CD14-positive monocyte (primary cell): ENCODE measurements around the gene TMEM273. TPM values are rescaled to one million over a fixed set of nuclear protein-coding genes. Genes with fewer than 3 reads are reported as not detected.

Experiments
- DNase-seq, 3 donors: peaks; one replicate each; pipeline ENCODE4 v3.0.0-alpha.2; 2011 to 2022
- H2AFZ ChIP-seq: 2 replicates; pipeline ENCODE4 v1.6.0; 2012; ENCODE audit warnings: mild to moderate bottlenecking, low read depth, low read length, inconsistent platforms; ENCODE audit not compliant: insufficient read depth, poor library complexity, severe bottlenecking
- H3K27ac ChIP-seq, 2 donors: 1 replicate in 1 of 2; 2 replicates in 1 of 2; pipeline ENCODE4 v1.5.1; 2012 to 2013; ENCODE audit warnings: low read length in 2 of 2, control low read depth in 1 of 2, inconsistent platforms in 1 of 2, low read depth in 1 of 2, mild to moderate bottlenecking in 1 of 2
- H3K27me3 ChIP-seq, 2 donors: one replicate each; pipeline versions ENCODE4 v1.6.0 to v1.6.1; 2011 to 2013; ENCODE audit warnings: low read length in 2 of 2; ENCODE audit not compliant: control insufficient read depth in 2 of 2, insufficient read depth in 2 of 2
- H3K36me3 ChIP-seq, 2 donors: replicated peaks in 1 of 2; 1 replicate in 1 of 2; 2 replicates in 1 of 2; pipeline versions ENCODE4 v1.5.1 to v1.6.1; 2012 to 2013; ENCODE audit warnings: low read length in 2 of 2, control low read depth in 1 of 2, inconsistent platforms in 1 of 2, mild to moderate bottlenecking in 1 of 2; ENCODE audit not compliant: insufficient read depth in 2 of 2, control insufficient read depth in 1 of 2
- H3K4me1 ChIP-seq, 2 donors: 1 replicate in 1 of 2; 2 replicates in 1 of 2; pipeline versions ENCODE4 v1.5.1 to v1.6.1; 2012 to 2013; ENCODE audit warnings: low read length in 2 of 2, control low read depth in 1 of 2, inconsistent platforms in 1 of 2, mild to moderate bottlenecking in 1 of 2, moderate library complexity in 1 of 2; ENCODE audit not compliant: insufficient read depth in 2 of 2, control insufficient read depth in 1 of 2
- H3K4me2 ChIP-seq: replicated peaks from 2 replicates; pipeline ENCODE3; 2012; ENCODE audit warnings: low read length, moderate library complexity, mild to moderate bottlenecking; ENCODE audit not compliant: poor library complexity, severe bottlenecking; ENCODE audit errors: extremely low read depth
- H3K4me3 ChIP-seq, 3 experiments: fragments of 200-600 bp in 1 of 3; sonication (generic) in 1 of 3; replicated peaks in 1 of 3; 1 replicate in 2 of 3; 2 replicates in 1 of 3; pipeline ENCODE4 v1.5.1; 2011 to 2013; ENCODE audit warnings: low read length in 3 of 3, mild to moderate bottlenecking in 3 of 3, control low read depth in 2 of 3, low read depth in 2 of 3, inconsistent platforms in 1 of 3, moderate library complexity in 1 of 3
- H3K79me2 ChIP-seq: 2 replicates; pipeline ENCODE4 v1.6.0; 2012; ENCODE audit warnings: mild to moderate bottlenecking, control low read depth, inconsistent platforms, low read length, moderate library complexity; ENCODE audit not compliant: insufficient read depth
- H3K9ac ChIP-seq: 2 replicates; pipeline ENCODE4 v1.6.0; 2017; ENCODE audit warnings: low read length, mild to moderate bottlenecking; ENCODE audit not compliant: insufficient read depth, poor library complexity, severe bottlenecking
- H3K9me3 ChIP-seq, 2 donors: replicated peaks in 1 of 2; 1 replicate in 1 of 2; 2 replicates in 1 of 2; pipeline versions ENCODE4 v1.5.1 to v1.6.1; 2012 to 2013; ENCODE audit warnings: low read length in 2 of 2, control low read depth in 1 of 2; ENCODE audit not compliant: control insufficient read depth in 1 of 2, insufficient read depth in 1 of 2
- H4K20me1 ChIP-seq: 2 replicates; pipeline ENCODE4 v1.6.0; 2012; ENCODE audit warnings: mild to moderate bottlenecking, low read length, control low read depth, moderate library complexity; ENCODE audit not compliant: insufficient read depth
- H3K27ac Mint-ChIP-seq, 7 donors: one replicate each; pipeline ENCODE4 v1.8.0; 2020; ENCODE audit warnings: mild to moderate bottlenecking in 7 of 7, mixed read lengths in 7 of 7, moderate library complexity in 6 of 7, inconsistent platforms in 2 of 7
- H3K27me3 Mint-ChIP-seq, 3 donors: one replicate each; pipeline ENCODE4 v1.8.0; 2021 to 2022; ENCODE audit warnings: low read depth in 3 of 3, mild to moderate bottlenecking in 3 of 3, mixed read lengths in 3 of 3, moderate library complexity in 3 of 3, inconsistent platforms in 1 of 3
- H3K36me3 Mint-ChIP-seq, 2 donors: one replicate each; pipeline ENCODE4 v1.8.0; 2020; ENCODE audit warnings: mixed read lengths in 2 of 2, inconsistent platforms in 1 of 2, mild to moderate bottlenecking in 1 of 2
- H3K4me1 Mint-ChIP-seq: one replicate; pipeline ENCODE4 v1.8.0; 2020; ENCODE audit warnings: mild to moderate bottlenecking, mixed read lengths
- H3K4me3 Mint-ChIP-seq, 2 donors: one replicate each; pipeline ENCODE4 v1.8.0; 2020; ENCODE audit warnings: mild to moderate bottlenecking in 2 of 2, mixed read lengths in 2 of 2, moderate library complexity in 1 of 2
- H3K9me3 Mint-ChIP-seq, 7 donors: one replicate each; pipeline ENCODE4 v1.8.0; 2020 to 2022; ENCODE audit warnings: mixed read lengths in 7 of 7, mild to moderate bottlenecking in 6 of 7, moderate library complexity in 6 of 7, inconsistent platforms in 2 of 7
- WGBS: methylation state at CpG from one replicate; pipeline ENCODE4 v1.1.5; 2013; ENCODE audit warnings: missing lambda C conversion rate; ENCODE audit not compliant: insufficient coverage; 5-methylcytosine and 5-hydroxymethylcytosine counted together
- intact Hi-C, 2 donors: fragments of 100-400 bp; cut with micrococcal nuclease; formaldehyde crosslinking; loops; one replicate each; pipeline versions ENCODE4 v1.15.0 to v1.15.1; 2023
- polyA plus RNA-seq, 3 donors: library from polyadenylated mRNA; depleted of rRNA in 1 of 3; unstranded in 2 of 3; stranded (reverse) in 1 of 3; fragments of 300-500 nt in 2 of 3; fragments of >200 nt in 1 of 3; fragmentation: Illumina TruSeq in 2 of 3; gene quantifications; 1 replicate in 2 of 3; 2 replicates in 1 of 3; pipeline ENCODE4 v1.2.3, GENCODE V29; 2012 to 2021
- TF ChIP-seq, protein P1 (sequence below): fragments of 200-600 bp; IDR thresholded peaks from one replicate; pipeline ENCODE4 v1.8.0; 2022; ENCODE audit warnings: antibody characterized with exemption, mild to moderate bottlenecking

TMEM273 gene
- polyA plus RNA-seq, 3 donors = 6.7 to 7.9 (median 6.9) TPM

DNA sequence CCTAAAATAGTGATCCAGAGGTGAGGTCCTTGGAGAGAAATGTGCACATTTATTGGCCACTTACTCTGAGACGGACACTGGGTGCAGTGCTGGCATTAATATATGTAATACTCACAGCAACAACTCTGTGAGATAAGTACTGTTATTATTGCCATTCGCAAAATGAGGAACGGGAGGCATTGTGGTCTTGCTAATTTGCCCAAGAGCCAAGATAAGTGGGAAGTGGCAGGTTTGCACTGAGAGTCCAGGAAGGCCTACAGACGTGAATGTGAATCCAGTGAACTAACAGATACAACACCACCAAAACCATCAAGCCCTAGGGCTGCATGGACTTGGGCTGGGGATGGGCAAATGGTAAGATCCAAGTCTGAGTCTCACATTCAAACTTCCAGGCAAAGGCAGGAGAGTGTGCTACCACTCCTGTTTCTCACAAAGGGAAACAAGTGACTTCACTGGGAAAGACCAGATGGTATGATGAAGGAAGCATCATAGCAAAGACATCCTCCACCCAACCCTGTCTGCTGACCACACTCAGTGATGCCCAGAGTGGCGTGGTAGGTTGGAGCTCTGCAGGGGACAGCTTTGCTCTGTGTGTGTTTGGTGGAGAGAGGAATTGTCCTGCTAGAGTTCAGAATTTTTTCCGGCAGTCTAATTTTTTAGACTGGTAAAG lies 19.2 kb downstream of the TMEM273 start:
- no peaks in the 10 kb centered on the region for H3K27me3 ChIP-seq
- no peaks in the 10 kb centered on the region for H3K79me2 ChIP-seq
- no peaks in the 10 kb centered on the region for H3K9me3 Mint-ChIP-seq
- no CpG with 5 or more reads among the region's 6 CpGs for WGBS
- intact Hi-C loops = no loop called here
- H3K27ac ChIP-seq = peak overlapping the region in 1 of 2 donors; percentile 72
- no peak overlapping the region for H3K9ac ChIP-seq
- no peaks in the 10 kb centered on the region for H3K9me3 ChIP-seq
- peak overlapping the region; percentile 9 for H2AFZ ChIP-seq
- peaks cover 28 to 38% of the 10 kb centered on the region in 2 donors for H3K4me1 ChIP-seq
- no peaks in the 10 kb centered on the region for H3K36me3 ChIP-seq
- no peak overlapping the region for H3K4me3 ChIP-seq
- H3K27me3 Mint-ChIP-seq = peaks cover 0 to 6% (median 4%) of the 10 kb centered on the region in 3 donors
- TF ChIP-seq, protein P1, sequence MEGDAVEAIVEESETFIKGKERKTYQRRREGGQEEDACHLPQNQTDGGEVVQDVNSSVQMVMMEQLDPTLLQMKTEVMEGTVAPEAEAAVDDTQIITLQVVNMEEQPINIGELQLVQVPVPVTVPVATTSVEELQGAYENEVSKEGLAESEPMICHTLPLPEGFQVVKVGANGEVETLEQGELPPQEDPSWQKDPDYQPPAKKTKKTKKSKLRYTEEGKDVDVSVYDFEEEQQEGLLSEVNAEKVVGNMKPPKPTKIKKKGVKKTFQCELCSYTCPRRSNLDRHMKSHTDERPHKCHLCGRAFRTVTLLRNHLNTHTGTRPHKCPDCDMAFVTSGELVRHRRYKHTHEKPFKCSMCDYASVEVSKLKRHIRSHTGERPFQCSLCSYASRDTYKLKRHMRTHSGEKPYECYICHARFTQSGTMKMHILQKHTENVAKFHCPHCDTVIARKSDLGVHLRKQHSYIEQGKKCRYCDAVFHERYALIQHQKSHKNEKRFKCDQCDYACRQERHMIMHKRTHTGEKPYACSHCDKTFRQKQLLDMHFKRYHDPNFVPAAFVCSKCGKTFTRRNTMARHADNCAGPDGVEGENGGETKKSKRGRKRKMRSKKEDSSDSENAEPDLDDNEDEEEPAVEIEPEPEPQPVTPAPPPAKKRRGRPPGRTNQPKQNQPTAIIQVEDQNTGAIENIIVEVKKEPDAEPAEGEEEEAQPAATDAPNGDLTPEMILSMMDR = no peak
- H3K4me2 ChIP-seq = no peak overlapping the region
- H4K20me1 ChIP-seq = no peaks in the 10 kb centered on the region
- H3K4me3 Mint-ChIP-seq = peak overlapping the region in 1 of 2 donors; percentile 55
- H3K27ac Mint-ChIP-seq = peak overlapping the region; percentile 75 to 93 (median 87)
- H3K4me1 Mint-ChIP-seq = peaks cover 30% of the 10 kb centered on the region
- peak; percentile 55 to 71 (median 71) for DNase-seq
- peaks cover 0 to 10% of the 10 kb centered on the region in 2 donors for H3K36me3 Mint-ChIP-seq

DNA sequence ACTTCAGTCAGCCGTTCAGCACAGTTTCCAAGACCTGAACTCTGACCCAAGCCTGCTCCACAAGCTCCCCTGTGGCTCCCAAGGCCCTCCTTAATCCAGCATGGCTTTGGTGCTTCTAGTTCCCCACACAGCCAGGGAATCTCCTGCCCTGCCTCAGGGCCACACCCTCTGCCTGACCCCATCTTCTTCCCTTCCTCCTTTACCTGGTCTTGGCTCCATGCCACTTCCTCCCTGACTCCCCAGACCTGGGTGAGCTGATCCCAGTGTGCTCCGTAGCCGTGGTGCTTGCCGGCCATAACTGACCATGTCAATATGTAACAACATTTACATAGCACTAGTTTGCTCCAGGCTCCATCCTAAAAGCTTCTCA lies 20.0 kb downstream of the TMEM273 start:
- no peak for DNase-seq
- H3K4me1 ChIP-seq = peaks cover 23 to 34% of the 10 kb centered on the region in 2 donors
- H3K9ac ChIP-seq = no peak overlapping the region
- H3K27me3 ChIP-seq = no peaks in the 10 kb centered on the region
- H3K4me3 Mint-ChIP-seq = peak overlapping the region in 1 of 2 donors; percentile 30
- no peaks in the 10 kb centered on the region for H3K79me2 ChIP-seq
- H3K9me3 ChIP-seq = no peaks in the 10 kb centered on the region
- TF ChIP-seq, protein P1 = no peak
- H3K4me1 Mint-ChIP-seq = peaks cover 24% of the 10 kb centered on the region
- peak overlapping the region in 3 of 7 donors; percentile 4 to 72 (median 19) for H3K27ac Mint-ChIP-seq
- peaks cover 0 to 6% (median 4%) of the 10 kb centered on the region in 3 donors for H3K27me3 Mint-ChIP-seq
- H3K36me3 ChIP-seq = no peaks in the 10 kb centered on the region
- no peak overlapping the region for H2AFZ ChIP-seq
- no peak overlapping the region for H3K4me2 ChIP-seq
- no peaks in the 10 kb centered on the region for H3K9me3 Mint-ChIP-seq
- H3K36me3 Mint-ChIP-seq = peaks cover 0 to 10% of the 10 kb centered on the region in 2 donors
- intact Hi-C loops = no loop called here
- no peak overlapping the region for H3K27ac ChIP-seq
- H3K4me3 ChIP-seq = no peak overlapping the region
- 100% methylated on average over 2 of the region's 4 CpGs for WGBS
- no peaks in the 10 kb centered on the region for H4K20me1 ChIP-seq
